ENCODE results near the gene ZNF783.
"Not testable (repeated sequence)": the region's sequence is repeated elsewhere in the genome, so short reads cannot be mapped to it uniquely, and the experiment has no call there.

Gene ZNF783

GRCh38 chr7:149241696-149242095 lies 20.3 kb upstream of the ZNF783 start:
- DNase-seq: no peak

- peak in 1 of 5 donors; percentile 38 for DNase-seq
Observed at GRCh38 chr7:149245244-149245643, 16.8 kb upstream of the ZNF783 start.

- DNase-seq: no peak
Observed at GRCh38 chr7:149245744-149246143, 16.3 kb upstream of the ZNF783 start.

GRCh38 chr7:149248777-149249176 lies 13.2 kb upstream of the ZNF783 start:
- no peak for DNase-seq

- not testable (repeated sequence) for DNase-seq
Observed at GRCh38 chr7:149250151-149250550, 11.8 kb upstream of the ZNF783 start.

- DNase-seq: not testable (repeated sequence)
Observed at GRCh38 chr7:149251518-149251917, 10.5 kb upstream of the ZNF783 start.

- no peak for DNase-seq
Observed at GRCh38 chr7:149252378-149252777, 9.6 kb upstream of the ZNF783 start.

- no peak for DNase-seq
Observed at GRCh38 chr7:149253665-149254064, 8.3 kb upstream of the ZNF783 start.

GRCh38 chr7:149254181-149254858 lies 7.7 kb upstream of the ZNF783 start:
- no peak for DNase-seq

- no peak for DNase-seq
Observed at GRCh38 chr7:149255174-149255573, 6.8 kb upstream of the ZNF783 start.

- no peak for DNase-seq
Observed at GRCh38 chr7:149256568-149256967, 5.4 kb upstream of the ZNF783 start.

- no peak for DNase-seq
Observed at GRCh38 chr7:149257146-149257545, 4.8 kb upstream of the ZNF783 start.

- DNase-seq: peak in 1 of 5 donors; percentile 10
Observed at GRCh38 chr7:149261316-149261828, 624 bp upstream of the ZNF783 start.

GRCh38 chr7:149266451-149266850 lies 4.5 kb downstream of the ZNF783 start:
- DNase-seq: no peak

GRCh38 chr7:149267733-149268132 lies 5.7 kb downstream of the ZNF783 start:
- no peak for DNase-seq

- not testable (repeated sequence) for DNase-seq
Observed at GRCh38 chr7:149274424-149274823, 12.4 kb downstream of the ZNF783 start.

GRCh38 chr7:149277871-149278270 lies 15.9 kb downstream of the ZNF783 start:
- DNase-seq: no peak

- DNase-seq: no peak
Observed at GRCh38 chr7:149278396-149278795, 16.4 kb downstream of the ZNF783 start.

- DNase-seq: no peak
Observed at GRCh38 chr7:149279111-149279743, 17.2 kb downstream of the ZNF783 start.

- no peak for DNase-seq
Observed at GRCh38 chr7:149280151-149280550, 18.2 kb downstream of the ZNF783 start.

GRCh38 chr7:149280661-149281507 lies 18.9 kb downstream of the ZNF783 start:
- no peak for DNase-seq

GRCh38 chr7:149281508-149282330 lies 19.7 kb downstream of the ZNF783 start:
- DNase-seq: no peak

GRCh38 chr7:149282331-149282655 lies 20.3 kb downstream of the ZNF783 start:
- DNase-seq: no peak
